Panc1 (cell line): ENCODE measurements around the gene KCNRG. TPM values are rescaled to one million over a fixed set of nuclear protein-coding genes. Genes with fewer than 3 reads are reported as not detected.

Source experiments
- ATAC-seq: fragments of 200-7000 bp; cut with Tn5 transposase; 2 replicates; pipeline ENCODE4 v1.9.1; 2020; ENCODE audit warnings: mild to moderate bottlenecking, moderate library complexity
- BruUV-seq: library from RNA; stranded (reverse); fragments of 400-500 nt; replicated peaks from 2 replicates; lab custom pipeline; 2021; lab: Mats Ljungman, UMichigan
- CTCF ChIA-PET: fragments of 300-600 bp; sonication (Branson Sonifier 250); formaldehyde crosslinking; loops from one replicate; lab custom pipeline; 2022; ENCODE audit warnings: antibody characterized with exemption; lab: Charles Lee
- POLR2A ChIA-PET: fragments of 300-600 bp; sonication (Branson Sonifier 250); formaldehyde crosslinking; loops from one replicate; lab custom pipeline; 2022; ENCODE audit warnings: antibody characterized with exemption; lab: Charles Lee
- DNase-seq: peaks from one replicate; pipeline ENCODE4 v3.0.0-alpha.2; 2010; ENCODE audit warnings: low read depth, low spot score
- H3K27ac ChIP-seq: 2 replicates; pipeline ENCODE4 v1.5.1; 2011; ENCODE audit warnings: mild to moderate bottlenecking, low read length, inconsistent platforms
- H3K27me3 ChIP-seq: fragments of 200-500 bp; sonication (Bioruptor generic); 2 replicates; pipeline ENCODE4 v1.6.0; 2014; ENCODE audit warnings: low read length, inconsistent platforms; ENCODE audit not compliant: control insufficient read depth, insufficient read depth
- H3K36me3 ChIP-seq: fragments of 200-500 bp; sonication (Bioruptor generic); 2 replicates; pipeline ENCODE4 v1.5.1; 2014; ENCODE audit warnings: inconsistent platforms, mild to moderate bottlenecking, low read length, moderate library complexity; ENCODE audit not compliant: control insufficient read depth, insufficient read depth
- H3K4me1 ChIP-seq: 2 replicates; pipeline ENCODE4 v1.5.1; 2011; ENCODE audit warnings: inconsistent platforms, mild to moderate bottlenecking, low read length, moderate library complexity; ENCODE audit not compliant: control insufficient read depth, insufficient read depth
- H3K4me3 ChIP-seq, 2 experiments: 2 replicates each; pipeline ENCODE4 v1.5.1; 2011 to 2012; ENCODE audit warnings: low read depth in 2 of 2, low read length in 2 of 2, mild to moderate bottlenecking in 2 of 2, inconsistent platforms in 1 of 2, moderate library complexity in 1 of 2
- H3K9me3 ChIP-seq: fragments of 200-500 bp; sonication (Bioruptor generic); 2 replicates; pipeline ENCODE4 v1.5.1; 2014; ENCODE audit warnings: low read depth, mild to moderate bottlenecking, inconsistent platforms, low read length, moderate library complexity; ENCODE audit not compliant: control insufficient read depth, insufficient read depth
- CTCF ChIP-seq: fragments of 450-650 bp; IDR thresholded peaks from 2 replicates; pipeline ENCODE4 v1.5.1; 2017; ENCODE audit warnings: mild to moderate bottlenecking
- POLR2AphosphoS5 ChIP-seq: IDR thresholded peaks from 2 replicates; pipeline ENCODE4 v1.6.1; 2012; ENCODE audit warnings: mild to moderate bottlenecking, low read depth, low read length, moderate library complexity
- REST ChIP-seq, 2 experiments: IDR thresholded peaks; 2 replicates each; pipeline ENCODE4 v1.6.1; 2011 to 2012; ENCODE audit warnings: low read depth in 2 of 2, control low read depth in 1 of 2, low read length in 1 of 2, mild to moderate bottlenecking in 1 of 2, moderate library complexity in 1 of 2; ENCODE audit not compliant: insufficient read depth in 1 of 2
- SIN3A ChIP-seq: IDR thresholded peaks from 2 replicates; pipeline ENCODE4 v1.6.1; 2012; ENCODE audit warnings: low read depth, mild to moderate bottlenecking, low read length, moderate library complexity, borderline replicate concordance; ENCODE audit not compliant: insufficient read depth
- TCF7L2 ChIP-seq: IDR thresholded peaks from 2 replicates; pipeline ENCODE4 v1.6.1; 2011; ENCODE audit warnings: mild to moderate bottlenecking, low read depth, low read length, inconsistent platforms
- in situ Hi-C: cut with HindIII; loops from 2 replicates; pipeline ENCODE4 v1.10.0; 2016; ENCODE audit warnings: low sequenced_read_pairs, low pct_unique_long_range_greater_than_20kb
- intact Hi-C: fragments of 100-400 bp; cut with micrococcal nuclease; formaldehyde crosslinking; loops from one replicate; pipeline ENCODE4 v1.10.0; 2022; ENCODE audit not compliant: unreplicated experiment
- total RNA-seq: library from RNA; stranded (reverse); gene quantifications from one replicate; pipeline ENCODE4 v1.2.1, GENCODE V29; 2021; ENCODE audit not compliant: unreplicated experiment

KCNRG gene
- total RNA-seq, 1 experiment from 2014 or later, result 0.31 TPM

- Histone ChIP-seq H3K36me3 (no peaks in the 10 kb centered on the region; the same call in 1 of the 2 replicates), H3K27me3 (no peaks in the 10 kb centered on the region), H3K4me3 (no peak overlapping the region), H3K9me3 (no peaks in the 10 kb centered on the region), H3K27ac (no peak overlapping the region), H3K4me1 (peaks cover 9% of the 10 kb centered on the region)
- DNase-seq, result no peak
- TF ChIP-seq CTCF (no peak), POLR2AphosphoS5 (no peak), SIN3A (no peak), TCF7L2 (no peak), REST (IDR thresholded peaks at IDR 0.05; ENCODE audit: insufficient read depth in 1 of 2, low read depth in 2 of 2, low read length in 1 of 2) (no peak)
- CTCF ChIA-PET, result no interaction called here
- in situ Hi-C loops (no loop called here), intact Hi-C loops (no loop called here)
- POLR2A ChIA-PET, result no interaction called here
- BruUV-seq, result no TSS peak
- no peak for ATAC-seq
These were observed 506 bp downstream of the KCNRG start for GRCh38 chr13:50015750-50016149.

- in situ Hi-C loops, result no loop called here
- no peak for TF ChIP-seq POLR2AphosphoS5
- TF ChIP-seq TCF7L2, result no peak
- TF ChIP-seq CTCF, result no peak
- no peak for TF ChIP-seq REST (IDR thresholded peaks at IDR 0.05; ENCODE audit: insufficient read depth in 1 of 2, low read depth in 2 of 2, low read length in 1 of 2)
- no peak for TF ChIP-seq SIN3A
These were observed 1.2 kb downstream of the KCNRG start for GRCh38 chr13:50016444-50016843.

More at GRCh38 chr13:50016444-50016843, 1.2 kb downstream of the KCNRG start:
- H3K27ac ChIP-seq, result no peak overlapping the region
- no peaks in the 10 kb centered on the region for H3K27me3 ChIP-seq
- no peak overlapping the region for H3K4me3 ChIP-seq
- H3K36me3 ChIP-seq, result no peaks in the 10 kb centered on the region; the same call in 1 of the 2 replicates
- TSS peak; percentile 23 for BruUV-seq
- no peak for DNase-seq
- POLR2A ChIA-PET, result interaction anchor here (0.7 kb wide), 1 partner anchor 18 kb away, joined by 4 read pairs; no protein-coding TSS in a partner anchor
- no peaks in the 10 kb centered on the region for H3K9me3 ChIP-seq
- ATAC-seq, result no peak
- CTCF ChIA-PET, result no interaction called here
- intact Hi-C loops, result no loop called here
- H3K4me1 ChIP-seq, result peaks cover 9% of the 10 kb centered on the region
